H4 (cell line): ENCODE data around the gene GLRA3. TPM values are rescaled to one million over a fixed set of nuclear protein-coding genes. Genes with fewer than 3 reads are reported as not detected.
"Not testable (repeated sequence)": the region's sequence is repeated elsewhere in the genome, so short reads cannot be mapped to it uniquely, and the experiment has no call there.

ENCODE experiments used
- DNase-seq: peaks from one replicate; pipeline ENCODE4 v3.0.0-alpha.2; 2015; ENCODE audit warnings: low spot score
- total RNA-seq: library from RNA; depleted of rRNA; stranded (reverse); fragments of >200 nt; shearing (Covaris generic); gene quantifications from 2 replicates; pipeline ENCODE4 v1.2.3, GENCODE V29; 2014

The GLRA3 gene
- total RNA-seq, 1 experiment from 2014 or later = not detected

GRCh38 chr4:174658246-174658645 is 170.8 kb downstream of the GLRA3 start:
- no peak for DNase-seq

GRCh38 chr4:174657472-174657871 is 171.6 kb downstream of the GLRA3 start:
- no peak for DNase-seq

- no peak for DNase-seq
These were observed 174.4 kb downstream of the GLRA3 start for GRCh38 chr4:174654634-174655033.

GRCh38 chr4:174650711-174651355 is 178.2 kb downstream of the GLRA3 start:
- DNase-seq = no peak

GRCh38 chr4:174648812-174649211 is 180.2 kb downstream of the GLRA3 start:
- DNase-seq = no peak

- DNase-seq = no peak
These were observed 182.7 kb downstream of the GLRA3 start for GRCh38 chr4:174646326-174646725.

- DNase-seq = no peak
These were observed 188.9 kb downstream of the GLRA3 start for GRCh38 chr4:174640146-174640545.

GRCh38 chr4:174635732-174636131 is 193.3 kb downstream of the GLRA3 start:
- DNase-seq = no peak

GRCh38 chr4:174633399-174633798 is 195.6 kb downstream of the GLRA3 start:
- DNase-seq = no peak

GRCh38 chr4:174631901-174632758 is 196.9 kb downstream of the GLRA3 start:
- peak; percentile 33 for DNase-seq

- not testable (repeated sequence) for DNase-seq
These were observed 199.1 kb downstream of the GLRA3 start for GRCh38 chr4:174629907-174630450.

- DNase-seq = no peak
These were observed 199.8 kb downstream of the GLRA3 start for GRCh38 chr4:174629265-174629664.

- no peak for DNase-seq
These were observed 200.9 kb downstream of the GLRA3 start for GRCh38 chr4:174628191-174628590.

GRCh38 chr4:174627473-174627872 is 201.6 kb downstream of the GLRA3 start:
- DNase-seq = no peak

GRCh38 chr4:174626342-174627008 is 202.6 kb downstream of the GLRA3 start:
- no peak for DNase-seq

GRCh38 chr4:174616661-174617060 is 212.4 kb downstream of the GLRA3 start:
- no peak for DNase-seq

- DNase-seq = no peak
These were observed 215.1 kb downstream of the GLRA3 start for GRCh38 chr4:174613979-174614378.

- DNase-seq = no peak
These were observed 217.3 kb downstream of the GLRA3 start for GRCh38 chr4:174611792-174612191.

GRCh38 chr4:174607792-174608191 is 221.3 kb downstream of the GLRA3 start:
- DNase-seq = no peak

GRCh38 chr4:174604198-174604597 is 224.8 kb downstream of the GLRA3 start:
- DNase-seq = peak; percentile 41

- no peak for DNase-seq
These were observed 228.7 kb downstream of the GLRA3 start for GRCh38 chr4:174600391-174600790.

- no peak for DNase-seq
These were observed 230.2 kb downstream of the GLRA3 start for GRCh38 chr4:174598800-174599199.
